Measurements from ENCODE around the gene XPR1. TPM values are rescaled to one million over a fixed set of nuclear protein-coding genes. Genes with fewer than 3 reads are reported as not detected.
A peak's percentile ranks its signal among the peaks of the same experiment; 100 is the strongest.

XPR1 gene
- total and polyA plus RNA-seq, 7 donors, result 3.7 to 19.1 (median 11.2) TPM

GRCh38 chr1:180622658-180623508 lies 8.9 kb upstream of the XPR1 start:
- H3K36me3 ChIP-seq (ENCODE audit: insufficient read depth in 1 of 2, low read depth in 1 of 2), result no peaks in the 10 kb centered on the region
- no peaks in the 10 kb centered on the region for H3K27me3 ChIP-seq (ENCODE audit: insufficient read depth in 3 of 3, low read length in 2 of 3)
- TF ChIP-seq CTCF (IDR thresholded peaks at IDR 0.05), result no peak
- intact Hi-C loops (cut with DNase I), result loop anchor here in 1 of 2 donors (10.0 kb wide), 1 partner anchor 88 kb away; no protein-coding TSS in a partner anchor
- H3K4me1 ChIP-seq, result no peaks in the 10 kb centered on the region
- no peak overlapping the region for H3K27ac ChIP-seq
- 91 to 94% (median 94%) methylated on average over 9 to 10 of the region's 10 CpGs for WGBS, 3 donors
- H3K4me3 ChIP-seq, result no peak overlapping the region
- ATAC-seq, result no peak
- DNase-seq, result no peak
- H3K9me3 ChIP-seq, result no peaks in the 10 kb centered on the region

- intact Hi-C loops (cut with DNase I), result loop anchor here in 1 of 2 donors (10.0 kb wide), 1 partner anchor 89 kb away; no protein-coding TSS in a partner anchor
- WGBS, 3 donors, result 68 to 80% (median 72%) methylated on average over 3 of the region's 3 CpGs
- H3K4me1 ChIP-seq, result no peaks in the 10 kb centered on the region
- DNase-seq (no peak), ATAC-seq (no peak)
- no peaks in the 10 kb centered on the region for H3K36me3 ChIP-seq (ENCODE audit: insufficient read depth in 1 of 2, low read depth in 1 of 2)
- no peak overlapping the region for H3K4me3 ChIP-seq
- no peaks in the 10 kb centered on the region for H3K27me3 ChIP-seq (ENCODE audit: insufficient read depth in 3 of 3, low read length in 2 of 3)
- no peak overlapping the region for H3K27ac ChIP-seq
- TF ChIP-seq CTCF (IDR thresholded peaks at IDR 0.05), result peak; percentile 16
- H3K9me3 ChIP-seq, result no peaks in the 10 kb centered on the region
These were observed 8.1 kb upstream of the XPR1 start for GRCh38 chr1:180623579-180624347.

- no peaks in the 10 kb centered on the region for H3K27me3 ChIP-seq (ENCODE audit: insufficient read depth in 3 of 3, low read length in 2 of 3)
- no peaks in the 10 kb centered on the region for H3K9me3 ChIP-seq
- H3K4me3 ChIP-seq, result no peak overlapping the region
- intact Hi-C loops (cut with DNase I), result loop anchor here in 1 of 2 donors (10.0 kb wide), 1 partner anchor 92 kb away; no protein-coding TSS in a partner anchor
- H3K4me1 ChIP-seq, result peaks cover 2% of the 10 kb centered on the region
- no peak for ATAC-seq
- no peak for DNase-seq
- 48 to 62% (median 58%) methylated on average over 1 of the region's 1 CpG for WGBS, 3 donors
- H3K36me3 ChIP-seq (ENCODE audit: insufficient read depth in 1 of 2, low read depth in 1 of 2), result no peaks in the 10 kb centered on the region
- H3K27ac ChIP-seq, result no peak overlapping the region
- no peak for TF ChIP-seq CTCF (IDR thresholded peaks at IDR 0.05)
These were observed 5.1 kb upstream of the XPR1 start for GRCh38 chr1:180626711-180627110.

- WGBS, 3 donors, result 79 to 84% (median 84%) methylated on average over 1 of the region's 1 CpG
- H3K4me1 ChIP-seq, result peaks cover 2% of the 10 kb centered on the region
- DNase-seq (no peak), ATAC-seq (no peak)
- no peak for TF ChIP-seq CTCF (IDR thresholded peaks at IDR 0.05)
- no peaks in the 10 kb centered on the region for H3K27me3 ChIP-seq (ENCODE audit: insufficient read depth in 3 of 3, low read length in 2 of 3)
- no peaks in the 10 kb centered on the region for H3K36me3 ChIP-seq (ENCODE audit: insufficient read depth in 1 of 2, low read depth in 1 of 2)
- no peak overlapping the region for H3K27ac ChIP-seq
- H3K4me3 ChIP-seq, result no peak overlapping the region
- intact Hi-C loops (cut with DNase I), result loop anchor here in 1 of 2 donors (10.0 kb wide), 1 partner anchor 93 kb away; no protein-coding TSS in a partner anchor
- no peaks in the 10 kb centered on the region for H3K9me3 ChIP-seq
These were observed 4.4 kb upstream of the XPR1 start for GRCh38 chr1:180627411-180627810.

Measured in psoas muscle (tissue), 8 donors.